ENCODE data around the gene MTUS2. TPM values are rescaled to one million over a fixed set of nuclear protein-coding genes. Genes with fewer than 3 reads are reported as not detected.

MTUS2 gene
- total and polyA plus RNA-seq, 2 donors (not counting 1 experiment from before 2014, with no cell fraction given), result 0.06 TPM; not detected in 1

GRCh38 chr13:29486551-29486950 is 666.4 kb downstream of the MTUS2 start:
- Histone ChIP-seq H3K9me3 (ENCODE audit: control insufficient read depth, insufficient read depth, low read depth, low read length) (no peaks in the 10 kb centered on the region), H3K79me2 (ENCODE audit: control insufficient read depth, insufficient read depth, low read length) (no peaks in the 10 kb centered on the region), H3K9ac (ENCODE audit: insufficient read depth, low read length) (no peak overlapping the region), H3K4me2 (ENCODE audit: extremely low read depth, insufficient read depth, low read length) (no peak overlapping the region), H4K20me1 (ENCODE audit: control insufficient read depth, extremely low read depth, insufficient read depth, low read length) (no peaks in the 10 kb centered on the region), H3K4me1 (ENCODE audit: control insufficient read depth, extremely low read depth, insufficient read depth, low read length) (no peaks in the 10 kb centered on the region), H3K27me3 (ENCODE audit: control insufficient read depth, insufficient read depth, low read length) (no peaks in the 10 kb centered on the region), H3K36me3 (ENCODE audit: control insufficient read depth, insufficient read depth, low read length) (no peaks in the 10 kb centered on the region), H3K4me3 (replicated peaks in 1 of 4; ENCODE audit: control extremely low read depth in 1 of 4, insufficient read depth in 1 of 4, low read depth in 3 of 4, low read length in 4 of 4) (no peak overlapping the region), H3K27ac (ENCODE audit: insufficient read depth, low read length) (no peak overlapping the region), H2AFZ (ENCODE audit: low read length) (no peak overlapping the region)
- TF ChIP-seq EZH2 (IDR thresholded peaks at IDR 0.05; ENCODE audit: low read length, missing control alignments) (no peak), CTCF (conservative IDR thresholded peaks at IDR 0.05 in 1 of 2, IDR thresholded peaks at IDR 0.05 in 1 of 2; ENCODE audit: low read depth in 1 of 2, low read length in 2 of 2) (no peak)
- no peak for DNase-seq (ENCODE audit: low read depth in 2 of 2)

GRCh38 chr13:29487466-29488454 is 667.6 kb downstream of the MTUS2 start:
- H3K27me3 ChIP-seq (ENCODE audit: control insufficient read depth, insufficient read depth, low read length), result no peaks in the 10 kb centered on the region
- no peaks in the 10 kb centered on the region for H4K20me1 ChIP-seq (ENCODE audit: control insufficient read depth, extremely low read depth, insufficient read depth, low read length)
- no peaks in the 10 kb centered on the region for H3K79me2 ChIP-seq (ENCODE audit: control insufficient read depth, insufficient read depth, low read length)
- no peak overlapping the region for H2AFZ ChIP-seq (ENCODE audit: low read length)
- no peaks in the 10 kb centered on the region for H3K36me3 ChIP-seq (ENCODE audit: control insufficient read depth, insufficient read depth, low read length)
- H3K4me3 ChIP-seq (replicated peaks in 1 of 4; ENCODE audit: control extremely low read depth in 1 of 4, insufficient read depth in 1 of 4, low read depth in 3 of 4, low read length in 4 of 4), result no peak overlapping the region
- H3K27ac ChIP-seq (ENCODE audit: insufficient read depth, low read length), result no peak overlapping the region
- TF ChIP-seq CTCF (conservative IDR thresholded peaks at IDR 0.05 in 1 of 2, IDR thresholded peaks at IDR 0.05 in 1 of 2; ENCODE audit: low read depth in 1 of 2, low read length in 2 of 2) (no peak), EZH2 (IDR thresholded peaks at IDR 0.05; ENCODE audit: low read length, missing control alignments) (no peak)
- H3K4me2 ChIP-seq (ENCODE audit: extremely low read depth, insufficient read depth, low read length), result no peak overlapping the region
- no peaks in the 10 kb centered on the region for H3K9me3 ChIP-seq (ENCODE audit: control insufficient read depth, insufficient read depth, low read depth, low read length)
- H3K4me1 ChIP-seq (ENCODE audit: control insufficient read depth, extremely low read depth, insufficient read depth, low read length), result no peaks in the 10 kb centered on the region
- DNase-seq (ENCODE audit: low read depth in 2 of 2), result no peak
- H3K9ac ChIP-seq (ENCODE audit: insufficient read depth, low read length), result no peak overlapping the region

GRCh38 chr13:29489650-29490560 is 669.8 kb downstream of the MTUS2 start:
- peaks cover 3% of the 10 kb centered on the region for H3K27me3 ChIP-seq (ENCODE audit: control insufficient read depth, insufficient read depth, low read length)

More at GRCh38 chr13:29489650-29490560, 669.8 kb downstream of the MTUS2 start:
- Histone ChIP-seq H3K9ac (ENCODE audit: insufficient read depth, low read length) (no peak overlapping the region), H2AFZ (ENCODE audit: low read length) (no peak overlapping the region), H3K79me2 (ENCODE audit: control insufficient read depth, insufficient read depth, low read length) (no peaks in the 10 kb centered on the region), H3K4me3 (replicated peaks in 1 of 4; ENCODE audit: control extremely low read depth in 1 of 4, insufficient read depth in 1 of 4, low read depth in 3 of 4, low read length in 4 of 4) (no peak overlapping the region), H3K4me2 (ENCODE audit: extremely low read depth, insufficient read depth, low read length) (no peak overlapping the region), H3K4me1 (ENCODE audit: control insufficient read depth, extremely low read depth, insufficient read depth, low read length) (no peaks in the 10 kb centered on the region), H4K20me1 (ENCODE audit: control insufficient read depth, extremely low read depth, insufficient read depth, low read length) (no peaks in the 10 kb centered on the region), H3K9me3 (ENCODE audit: control insufficient read depth, insufficient read depth, low read depth, low read length) (no peaks in the 10 kb centered on the region), H3K27ac (ENCODE audit: insufficient read depth, low read length) (no peak overlapping the region), H3K36me3 (ENCODE audit: control insufficient read depth, insufficient read depth, low read length) (no peaks in the 10 kb centered on the region)
- no peak for TF ChIP-seq EZH2 (IDR thresholded peaks at IDR 0.05; ENCODE audit: low read length, missing control alignments)
- TF ChIP-seq CTCF (conservative IDR thresholded peaks at IDR 0.05 in 1 of 2, IDR thresholded peaks at IDR 0.05 in 1 of 2; ENCODE audit: low read depth in 1 of 2, low read length in 2 of 2), result no peak
- DNase-seq (ENCODE audit: low read depth in 2 of 2), result no peak
